Mesothelial cell of epicardium (in vitro differentiated cells): ENCODE data around the gene MAZ. TPM values are rescaled to one million over a fixed set of nuclear protein-coding genes. Genes with fewer than 3 reads are reported as not detected.
A peak's percentile ranks its signal among the peaks of the same experiment; 100 is the strongest.
"Not testable (repeated sequence)": the region's sequence is repeated elsewhere in the genome, so short reads cannot be mapped to it uniquely, and the experiment has no call there.

Experiments
- DNase-seq, 2 experiments: peaks; one replicate each; pipeline ENCODE4 v3.0.0; 2021; ENCODE audit warnings: low spot score in 2 of 2; ENCODE audit not compliant: unreplicated experiment in 2 of 2
- H3K27ac Mint-ChIP-seq: 2 replicates; pipeline ENCODE4 v1.8.0; 2021; ENCODE audit warnings: mixed read lengths
- H3K27me3 Mint-ChIP-seq: 2 replicates; pipeline ENCODE4 v1.8.0; 2021; ENCODE audit warnings: low read depth, mixed read lengths
- H3K36me3 Mint-ChIP-seq: 2 replicates; pipeline ENCODE4 v1.8.0; 2021; ENCODE audit warnings: mixed read lengths
- H3K4me1 Mint-ChIP-seq: 2 replicates; pipeline ENCODE4 v1.8.0; 2021; ENCODE audit warnings: mixed read lengths
- H3K4me3 Mint-ChIP-seq: 2 replicates; pipeline ENCODE4 v1.8.0; 2021; ENCODE audit warnings: mild to moderate bottlenecking, moderate library complexity, mixed read lengths
- H3K9me3 Mint-ChIP-seq: 2 replicates; pipeline ENCODE4 v1.8.0; 2021; ENCODE audit warnings: mixed read lengths
- CTCF ChIP-seq: fragments of 200-600 bp; sonication (generic); IDR thresholded peaks from one replicate; pipeline ENCODE4 v1.5.0; 2021; ENCODE audit warnings: antibody characterized with exemption; ENCODE audit not compliant: unreplicated experiment
- total RNA-seq: library from RNA; stranded (reverse); gene quantifications from 3 replicates; pipeline ENCODE4 v1.2.1, GENCODE V29; 2021

MAZ gene
- total RNA-seq, 1 donor from 2014 or later, result 349 TPM

- Mint-ChIP-seq H3K4me1 (peaks cover 18% of the 10 kb centered on the region), H3K36me3 (no peaks in the 10 kb centered on the region), H3K27ac (no peak overlapping the region), H3K27me3 (no peaks in the 10 kb centered on the region), H3K4me3 (no peak overlapping the region), H3K9me3 (no peaks in the 10 kb centered on the region)
- DNase-seq, result no peak
- no peak for TF ChIP-seq CTCF
Measured at GRCh38 chr16:29769507-29769906, 36.8 kb upstream of the MAZ start.

- H3K27me3 Mint-ChIP-seq, result no peaks in the 10 kb centered on the region
- TF ChIP-seq CTCF, result no peak
Measured at GRCh38 chr16:29770250-29770929, 35.9 kb upstream of the MAZ start.

GRCh38 chr16:29772330-29772729 lies 34.0 kb upstream of the MAZ start:
- DNase-seq, H3K27me3 Mint-ChIP-seq, H3K36me3 Mint-ChIP-seq, H3K9me3 Mint-ChIP-seq, H3K4me3 Mint-ChIP-seq: not testable (repeated sequence)
- Mint-ChIP-seq H3K27ac (peak overlapping the region; percentile 34), H3K4me1 (peaks cover 13% of the 10 kb centered on the region)

More at GRCh38 chr16:29770250-29770929, 35.9 kb upstream of the MAZ start:
- Mint-ChIP-seq H3K36me3 (no peaks in the 10 kb centered on the region), H3K9me3 (no peaks in the 10 kb centered on the region), H3K4me3 (no peak overlapping the region), H3K4me1 (peaks cover 16% of the 10 kb centered on the region), H3K27ac (peak overlapping the region; percentile 66)
- DNase-seq, result no peak

GRCh38 chr16:29774730-29775129 lies 31.6 kb upstream of the MAZ start:
- no peak for TF ChIP-seq CTCF
- Mint-ChIP-seq H3K9me3 (no peaks in the 10 kb centered on the region), H3K36me3 (no peaks in the 10 kb centered on the region), H3K27me3 (no peaks in the 10 kb centered on the region), H3K4me1 (peaks cover 29% of the 10 kb centered on the region), H3K4me3 (no peak overlapping the region), H3K27ac (no peak overlapping the region)
- no peak for DNase-seq

- Mint-ChIP-seq H3K4me3 (no peak overlapping the region), H3K4me1 (peaks cover 33% of the 10 kb centered on the region), H3K9me3 (no peaks in the 10 kb centered on the region), H3K36me3 (no peaks in the 10 kb centered on the region), H3K27me3 (no peaks in the 10 kb centered on the region), H3K27ac (no peak overlapping the region)
- no peak for DNase-seq
- no peak for TF ChIP-seq CTCF
Measured at GRCh38 chr16:29775742-29776408, 30.5 kb upstream of the MAZ start.

- no peak within 1 kb of the TSS for H3K4me3 Mint-ChIP-seq
- H3K9me3 Mint-ChIP-seq, result no peaks in the 10 kb centered on the region
- peaks cover 40% of the 10 kb centered on the region for H3K4me1 Mint-ChIP-seq
- H3K27me3 Mint-ChIP-seq, result no peaks in the 10 kb centered on the region
- H3K36me3 Mint-ChIP-seq, result no peaks in the 10 kb centered on the region
- DNase-seq, result no peak
- H3K27ac Mint-ChIP-seq, result peak within 1 kb of the TSS; percentile 95
- no peak for TF ChIP-seq CTCF
Measured at GRCh38 chr16:29777576-29778350, 28.6 kb upstream of the MAZ start, which contains the start of gene ZG16. TSS of gene ZG16 (plus strand) at chr16:29778256. CDS start at chr16:29779267, 1,011 bp downstream.
